GM18508 (cell line): ENCODE measurements around the gene ARL6IP5.

ENCODE experiments used
- ATAC-seq: cut with Tn5 transposase; IDR thresholded peaks from one replicate; pipeline ENCODE4 v1.9.1; 2021; ENCODE audit warnings: moderate number of reproducible peaks; ENCODE audit not compliant: insufficient read depth, unreplicated experiment

Gene ARL6IP5

DNA sequence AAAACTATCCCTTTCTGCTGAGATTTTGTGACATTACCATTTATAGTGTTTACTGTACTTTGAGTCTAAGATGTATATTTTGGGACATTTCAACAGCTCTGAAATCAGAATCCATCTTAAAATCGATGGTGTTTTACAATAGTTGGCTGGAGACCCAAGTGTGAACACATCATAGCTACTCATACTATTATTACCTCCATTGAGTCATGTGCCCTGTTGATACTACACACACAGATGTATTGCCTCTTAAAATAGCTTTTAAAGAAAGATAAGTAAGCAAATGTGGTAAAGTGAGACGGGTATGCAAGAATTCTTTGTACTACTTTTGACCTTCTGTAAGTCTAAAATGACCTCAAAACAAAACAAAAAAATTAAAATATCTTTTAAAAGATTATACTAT is 31.0 kb downstream of the ARL6IP5 start:
- ATAC-seq: no peak

DNA sequence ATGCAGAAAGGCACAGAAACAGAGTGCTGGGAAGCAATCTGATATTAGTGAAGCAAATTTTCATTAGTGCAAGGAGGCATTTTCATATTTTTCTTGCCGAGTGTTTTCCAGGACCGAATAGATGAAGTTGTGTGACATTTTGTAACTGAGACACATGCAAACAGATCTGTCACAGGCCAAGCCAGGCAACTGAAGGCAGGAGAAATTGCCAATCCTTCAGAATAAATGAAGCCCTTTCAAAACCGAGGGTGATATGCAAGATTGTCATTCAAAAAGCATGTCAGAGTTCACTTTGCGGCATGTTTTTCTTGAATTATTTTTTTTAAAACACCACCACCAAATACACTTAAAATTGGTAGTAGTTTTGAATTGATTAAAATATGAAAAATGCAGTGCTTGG is 31.4 kb downstream of the ARL6IP5 start:
- ATAC-seq: no peak

DNA sequence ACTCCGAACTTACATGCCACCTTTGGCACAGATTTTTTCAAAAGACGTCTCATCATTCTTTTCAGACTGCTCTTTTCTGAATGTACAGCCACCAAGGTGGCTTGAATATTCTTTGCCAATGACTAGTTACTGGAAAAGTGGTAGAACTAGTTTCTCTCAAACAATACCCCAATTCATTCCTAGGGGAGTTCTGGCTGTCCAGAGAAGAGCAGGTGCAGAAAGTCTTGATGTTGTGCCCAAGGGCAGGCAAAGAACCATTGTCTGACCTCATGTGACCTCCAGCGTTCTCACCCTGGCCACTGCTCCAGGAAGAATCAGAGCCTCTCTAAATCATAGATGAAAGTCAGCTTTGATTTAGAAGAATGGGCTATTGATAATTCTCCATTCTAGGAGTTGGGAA is 32.2 kb downstream of the ARL6IP5 start:
- ATAC-seq: no peak

- ATAC-seq: no peak
Measured at GRCh38 chr3:69118555-69118954, 33.8 kb downstream of the ARL6IP5 start.

GRCh38 chr3:69119138-69119537 is 34.4 kb downstream of the ARL6IP5 start:
- no peak for ATAC-seq

DNA sequence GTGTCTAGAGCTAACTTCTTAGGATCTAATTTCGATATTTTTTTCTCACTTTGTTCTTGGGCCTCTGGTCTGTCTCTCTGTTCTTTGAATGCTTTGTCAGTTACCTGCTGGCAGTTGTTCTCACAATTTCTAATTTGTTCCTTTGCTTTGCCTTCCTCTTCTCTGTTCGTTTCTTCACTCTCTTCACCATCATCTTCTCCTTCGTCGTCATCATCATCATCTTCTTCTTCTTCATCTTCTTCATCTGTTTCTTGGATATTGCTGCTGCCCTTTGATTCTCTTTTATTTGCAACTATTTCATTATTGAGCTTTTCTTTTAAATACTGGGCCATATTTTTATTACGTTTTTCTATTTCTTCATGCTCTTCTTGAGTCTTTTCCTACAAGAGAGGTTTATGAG is 34.9 kb downstream of the ARL6IP5 start:
- no peak for ATAC-seq

- ATAC-seq: peak; percentile 72
Measured at GRCh38 chr3:69120879-69121464, 36.2 kb downstream of the ARL6IP5 start.

DNA sequence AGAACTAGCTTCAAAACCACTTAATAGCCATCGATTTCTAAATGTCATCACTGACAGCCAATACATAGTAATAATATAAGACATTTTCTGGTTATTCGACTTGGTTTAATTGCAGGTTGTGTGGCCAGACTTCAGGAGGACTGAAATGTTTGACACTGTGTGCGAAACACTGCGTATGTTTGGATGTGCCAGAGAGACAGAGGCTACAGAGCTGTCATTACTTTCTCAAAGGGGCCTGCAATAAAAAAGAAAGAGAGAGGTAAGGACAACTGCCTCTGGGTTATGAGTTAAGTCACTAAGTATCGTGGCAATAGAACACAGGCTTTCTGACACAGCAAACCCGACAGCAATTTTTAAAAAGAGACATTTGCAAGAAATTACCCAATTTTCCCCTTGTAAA is 36.8 kb downstream of the ARL6IP5 start:
- ATAC-seq: no peak

DNA sequence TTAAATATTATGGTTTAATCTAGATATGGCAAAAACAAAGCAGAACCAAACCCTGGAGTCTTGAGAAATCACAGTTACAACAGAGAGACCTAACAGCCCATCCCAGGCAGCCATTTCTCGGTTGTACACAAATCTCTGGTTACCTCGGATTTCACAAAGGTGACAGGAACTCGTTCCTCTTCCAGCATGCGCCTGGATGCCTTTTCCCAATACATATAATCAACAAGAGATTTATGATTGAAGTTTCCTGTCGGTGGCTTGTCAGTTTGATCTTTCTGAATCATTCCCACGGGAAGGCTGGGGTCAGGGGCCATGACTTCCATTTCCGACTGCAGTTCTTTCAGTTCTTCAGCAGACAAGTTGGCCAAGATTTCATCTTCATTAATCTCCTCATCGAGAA is 37.2 kb downstream of the ARL6IP5 start:
- no peak for ATAC-seq

GRCh38 chr3:69122403-69122802 is 37.7 kb downstream of the ARL6IP5 start, which contains the start of gene LMOD3:
LMOD3 (minus strand) TSS chr3:69122595; CDS start chr3:69122386, 209 bp downstream.
- ATAC-seq: no peak

DNA sequence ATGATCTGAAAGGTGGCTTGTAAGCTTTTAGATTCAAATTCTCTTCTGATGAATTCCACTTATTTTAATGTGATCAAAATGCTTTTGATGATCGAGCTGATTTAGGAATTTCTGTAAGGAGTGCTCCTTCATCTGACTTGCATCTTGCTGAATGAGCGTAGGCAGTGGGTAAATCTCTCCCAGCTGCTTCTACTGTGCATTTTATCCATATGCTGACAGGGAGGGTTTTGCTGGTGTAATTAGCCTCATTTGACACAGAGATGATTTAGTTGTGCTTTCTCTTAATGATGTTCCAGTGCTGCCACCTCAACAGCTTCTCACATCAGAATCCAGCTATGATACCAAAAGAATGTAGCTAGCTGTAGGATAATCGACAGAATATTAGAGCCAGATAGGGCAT is 41.5 kb downstream of the ARL6IP5 start:
- no peak for ATAC-seq

- no peak for ATAC-seq
Measured at GRCh38 chr3:69126999-69127398, 42.3 kb downstream of the ARL6IP5 start.

DNA sequence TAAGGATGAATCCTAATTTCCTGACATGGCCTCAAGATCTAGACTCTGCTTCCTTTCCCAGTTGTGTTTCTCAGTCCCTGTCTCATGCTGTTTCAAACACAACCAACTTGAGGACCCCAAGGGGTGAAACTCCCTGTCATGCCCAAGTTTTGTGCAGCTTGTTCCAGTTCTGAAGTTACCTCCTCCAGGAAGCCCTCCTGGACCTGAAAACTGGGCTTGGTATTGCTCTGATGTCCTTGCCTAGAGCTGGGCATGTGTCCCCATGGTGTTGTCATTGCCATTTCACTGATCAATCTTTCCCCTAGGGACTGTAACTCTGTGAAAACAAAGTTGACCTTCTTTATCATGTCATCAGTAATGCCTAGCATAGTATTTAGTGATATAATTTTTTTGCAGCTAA is 43.8 kb downstream of the ARL6IP5 start:
- no peak for ATAC-seq

GRCh38 chr3:69129531-69129930 is 44.8 kb downstream of the ARL6IP5 start:
- no peak for ATAC-seq

GRCh38 chr3:69130689-69131088 is 46.0 kb downstream of the ARL6IP5 start:
- ATAC-seq: no peak

DNA sequence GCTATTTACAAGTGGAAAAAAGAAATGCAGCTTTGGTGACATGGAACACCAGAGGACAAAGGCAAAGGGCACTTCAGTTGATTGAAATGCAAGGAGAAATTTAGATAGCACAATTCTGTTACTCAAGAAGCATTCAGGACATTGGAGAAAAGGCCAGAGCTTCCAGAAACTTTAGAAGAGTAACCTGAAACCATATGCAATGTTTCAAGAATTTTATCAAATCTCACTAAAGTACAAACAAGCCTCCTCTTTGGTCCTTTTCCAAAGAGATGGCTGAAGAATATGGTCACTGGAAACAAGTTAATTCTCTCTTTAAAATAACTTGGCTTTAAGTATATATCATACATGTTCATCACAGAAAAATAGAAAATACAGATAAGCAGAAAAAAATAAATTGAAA is 52.3 kb downstream of the ARL6IP5 start:
- ATAC-seq: no peak

- no peak for ATAC-seq
Measured at GRCh38 chr3:69137412-69137811, 52.7 kb downstream of the ARL6IP5 start.

GRCh38 chr3:69141313-69141712 is 56.6 kb downstream of the ARL6IP5 start:
- no peak for ATAC-seq

- ATAC-seq: no peak
Measured at GRCh38 chr3:69142090-69142489, 57.4 kb downstream of the ARL6IP5 start.

GRCh38 chr3:69142797-69143454 is 58.2 kb downstream of the ARL6IP5 start:
- no peak for ATAC-seq

DNA sequence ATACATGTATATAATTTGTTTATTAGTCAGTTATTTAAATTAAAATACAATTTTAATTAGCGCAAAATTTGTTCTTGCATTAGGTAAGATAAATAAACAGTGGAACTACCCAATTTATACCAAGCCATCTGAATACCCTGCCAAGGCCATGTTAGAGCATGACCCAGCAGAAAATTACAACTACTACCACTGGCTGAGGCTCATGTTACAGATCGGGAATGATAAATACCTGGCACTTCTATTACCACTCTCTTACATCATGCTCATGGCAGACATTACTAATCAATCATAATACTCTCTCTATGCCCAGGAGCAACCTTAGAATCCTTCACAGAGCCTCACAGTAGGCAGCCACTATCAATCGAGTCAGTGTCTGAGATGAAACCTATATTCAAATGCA is 58.9 kb downstream of the ARL6IP5 start:
- no peak for ATAC-seq

DNA sequence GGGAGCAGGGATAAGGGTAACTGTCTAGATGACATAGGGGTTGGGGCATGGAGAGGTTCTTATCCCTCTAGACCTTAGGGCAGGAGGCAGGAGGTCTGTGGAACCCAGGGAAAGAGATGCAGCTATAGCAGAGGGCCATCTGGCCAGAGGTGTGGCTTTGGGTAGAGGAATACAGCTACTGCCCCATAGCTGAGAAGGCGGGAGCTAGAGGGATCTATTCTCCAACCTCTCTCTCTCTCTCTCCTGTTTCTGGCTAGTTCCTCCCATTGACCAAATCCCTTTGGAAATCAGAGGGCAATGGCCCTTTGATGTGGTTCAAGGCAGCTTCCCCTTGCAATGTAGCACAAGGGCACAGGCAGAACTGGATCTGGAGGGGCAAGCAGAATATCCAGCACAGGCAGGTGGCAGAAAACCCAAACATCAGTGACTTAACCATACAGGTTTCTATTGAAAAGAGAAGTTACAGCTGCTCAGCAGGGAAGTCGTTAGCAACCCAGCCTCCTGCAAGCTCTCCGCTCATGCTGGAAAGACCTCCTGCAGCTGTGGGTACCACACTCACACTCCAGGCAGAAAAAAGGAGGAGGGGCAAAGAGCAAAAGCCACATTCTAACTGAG is 60.0 kb downstream of the ARL6IP5 start:
- ATAC-seq: no peak
